ENCODE measurements around the gene ABR.

The ABR gene

GRCh38 chr17:1030684-1031532, 148.9 kb downstream of the ABR start:
- DNase-seq (ENCODE audit: low read depth in 2 of 2) = no peak

DNA sequence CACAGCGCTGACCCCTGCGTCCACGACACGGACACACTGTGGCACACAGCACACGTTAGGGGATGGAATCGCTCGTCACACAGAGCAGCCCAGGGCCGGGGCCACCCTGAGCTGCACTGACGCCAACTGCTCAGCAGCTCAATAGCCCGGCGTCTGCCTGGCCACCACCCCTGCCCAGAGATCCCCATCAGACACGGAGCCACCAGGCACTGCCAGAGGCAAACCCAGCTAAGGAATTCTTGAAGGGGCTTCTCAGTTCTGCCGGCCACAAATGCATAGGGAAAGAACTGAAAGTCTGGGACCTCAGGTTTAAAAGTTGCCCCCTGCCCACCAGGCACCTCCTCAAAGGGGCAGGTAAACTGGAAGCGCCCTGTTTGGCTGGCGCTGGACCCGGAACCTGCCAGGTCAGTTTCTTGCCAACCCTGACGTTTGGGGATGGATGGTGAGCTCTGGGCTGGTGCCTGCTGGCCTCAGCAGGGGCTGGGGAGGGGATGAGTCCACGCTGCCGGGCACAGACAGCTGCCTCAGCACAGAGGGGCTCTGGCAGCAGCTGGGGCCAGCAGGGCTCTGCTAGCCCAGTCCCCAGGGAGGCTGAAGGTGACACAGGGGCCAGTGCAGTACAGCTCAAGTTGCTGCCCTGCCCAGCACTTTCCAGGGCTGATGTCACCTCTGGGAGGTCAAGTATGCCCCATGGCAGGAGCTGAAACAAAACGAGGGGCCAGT, 149.7 kb downstream of the ABR start:
- DNase-seq (ENCODE audit: low read depth in 2 of 2) = no peak

DNA sequence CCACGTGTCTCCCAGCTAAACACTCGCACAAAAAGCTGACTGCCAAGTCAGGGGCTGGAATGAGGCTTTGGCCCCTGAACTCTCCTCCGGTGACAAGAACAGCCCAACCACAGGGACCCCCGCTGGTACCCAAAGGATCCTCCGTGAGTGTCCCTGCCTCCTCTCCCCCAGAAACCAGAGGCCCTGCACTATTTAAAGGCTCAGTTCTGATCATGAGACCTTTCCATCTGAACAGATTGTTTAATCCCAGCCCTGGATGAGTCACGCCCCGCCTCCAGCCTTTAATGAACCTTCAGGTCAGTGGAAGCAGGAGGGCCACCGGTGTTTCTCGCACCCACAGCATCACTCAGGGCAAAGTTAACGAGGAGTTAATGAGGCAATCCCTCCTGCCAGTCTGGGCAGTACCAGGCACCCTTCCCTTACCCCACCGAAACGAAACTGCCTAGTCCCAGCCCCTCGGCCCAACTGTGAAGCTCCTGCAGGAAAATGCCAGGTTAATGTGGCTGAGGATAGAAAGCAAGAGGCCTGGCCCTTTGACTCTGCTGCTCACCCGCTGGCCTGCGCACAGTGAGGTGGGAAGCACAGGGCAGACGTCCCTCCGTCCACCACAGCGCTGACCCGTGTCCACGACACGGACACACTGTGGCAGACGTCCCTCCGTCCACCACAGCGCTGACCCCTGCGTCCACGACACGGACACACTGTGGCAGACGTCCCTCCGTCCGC, 150.4 kb downstream of the ABR start:
- no peak for DNase-seq (ENCODE audit: low read depth in 2 of 2)

GRCh38 chr17:1027044-1027443, 152.7 kb downstream of the ABR start:
- DNase-seq (ENCODE audit: low read depth in 2 of 2) = no peak

- DNase-seq (ENCODE audit: low read depth in 2 of 2) = no peak
These were observed 153.2 kb downstream of the ABR start for GRCh38 chr17:1026599-1026975.

GRCh38 chr17:1025733-1026598, 153.8 kb downstream of the ABR start:
- DNase-seq (ENCODE audit: low read depth in 2 of 2) = no peak

- DNase-seq (ENCODE audit: low read depth in 2 of 2) = no peak
These were observed 155.7 kb downstream of the ABR start for GRCh38 chr17:1024076-1024475.

DNA sequence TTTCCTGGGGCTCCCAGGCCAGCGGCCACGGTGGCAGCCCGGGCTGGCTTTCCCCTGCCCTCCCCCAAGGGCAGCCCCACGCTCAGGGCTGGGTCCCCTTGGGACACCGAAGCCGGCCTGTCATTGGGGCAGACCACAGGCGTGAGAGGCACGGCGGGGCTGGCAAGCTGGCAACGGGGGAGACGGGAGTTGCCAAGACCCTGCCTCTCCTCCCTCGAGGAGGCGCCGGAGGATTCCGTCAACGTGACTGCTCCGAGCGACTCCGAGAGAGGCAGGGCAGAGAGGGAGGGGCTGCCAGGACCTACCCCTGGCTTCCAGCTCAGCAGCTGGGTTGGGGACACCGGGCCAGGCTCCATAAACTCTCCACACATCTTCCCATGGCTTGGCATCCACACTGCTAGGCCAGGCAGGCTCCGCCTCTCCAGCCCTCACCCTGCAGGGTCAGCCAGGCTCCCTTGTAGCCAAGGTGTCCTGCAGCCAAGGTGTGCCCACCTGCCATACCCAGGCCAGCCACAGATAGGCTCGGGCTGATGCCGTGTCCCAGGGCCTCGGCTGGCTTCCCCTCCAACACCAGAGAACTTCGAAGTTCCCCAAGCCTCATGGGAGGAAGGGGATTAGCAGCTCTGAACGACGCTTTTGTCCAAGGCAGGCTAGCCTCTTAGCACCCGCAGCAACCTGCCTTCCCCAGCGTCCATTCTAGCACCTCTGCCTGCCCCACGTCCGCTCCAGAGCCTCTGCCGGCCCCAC, 157.3 kb downstream of the ABR start:
- no peak for DNase-seq (ENCODE audit: low read depth in 2 of 2)

DNA sequence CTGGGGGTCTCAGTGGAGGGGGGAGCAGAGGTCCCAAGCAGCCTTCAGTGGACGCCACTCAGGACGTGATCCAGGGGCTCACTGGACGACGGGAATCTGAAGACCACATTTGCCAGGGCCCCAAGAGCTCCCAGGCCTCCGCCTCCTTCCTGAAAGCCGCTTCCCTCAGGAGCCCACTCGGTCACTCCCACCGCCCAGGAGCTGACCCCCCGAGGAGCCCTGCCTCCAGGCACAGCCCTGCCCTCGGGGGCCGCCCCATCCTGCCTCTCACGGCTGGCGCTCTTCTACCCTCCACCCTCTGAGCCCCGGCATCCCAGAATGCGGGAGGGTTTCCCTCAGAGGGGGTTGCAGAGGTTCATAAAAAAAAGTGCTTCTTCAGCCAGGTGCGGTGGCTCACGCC, 158.6 kb downstream of the ABR start:
- DNase-seq (ENCODE audit: low read depth in 2 of 2) = no peak

DNA sequence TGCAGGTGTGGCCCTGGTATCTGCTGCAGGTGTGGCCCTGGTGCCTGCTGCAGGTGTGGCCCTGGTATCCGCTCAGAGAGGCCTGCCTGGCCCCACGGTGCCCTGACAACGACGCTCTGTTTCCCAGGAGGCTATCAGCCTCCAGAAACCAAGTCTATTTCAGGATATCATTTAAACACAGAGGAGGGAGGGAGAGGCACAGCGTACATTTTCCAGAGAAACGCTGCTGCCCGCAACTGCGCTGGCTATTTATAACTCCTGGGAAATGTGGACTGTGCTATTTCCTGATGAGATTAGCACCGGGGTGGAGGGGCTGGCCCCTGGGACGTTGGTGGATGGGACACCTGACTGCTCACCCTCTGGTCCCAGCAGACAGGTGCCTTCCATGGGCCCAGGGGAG, 160.3 kb downstream of the ABR start:
- no peak for DNase-seq (ENCODE audit: low read depth in 2 of 2)

GRCh38 chr17:1018547-1018946, 161.2 kb downstream of the ABR start:
- DNase-seq (ENCODE audit: low read depth in 2 of 2) = no peak

DNA sequence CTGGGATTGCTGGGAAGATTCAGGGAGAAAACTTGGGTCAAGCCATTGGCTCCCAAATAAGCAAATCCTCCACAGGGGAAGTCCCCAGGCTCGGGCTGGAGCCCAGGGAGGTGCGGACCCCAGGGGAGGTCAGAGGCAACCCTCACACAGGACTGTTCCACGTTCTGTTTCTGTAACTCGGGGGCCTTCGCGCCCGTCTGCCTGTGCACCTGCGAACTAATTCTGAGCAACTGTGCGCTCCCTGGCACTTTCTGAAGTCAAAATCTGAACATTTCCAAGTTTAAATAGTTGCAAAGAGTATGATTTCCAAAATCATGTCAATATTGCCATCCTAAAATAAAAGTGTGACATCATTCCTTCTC, 166.1 kb downstream of the ABR start:
- DNase-seq (ENCODE audit: low read depth in 2 of 2) = no peak

DNA sequence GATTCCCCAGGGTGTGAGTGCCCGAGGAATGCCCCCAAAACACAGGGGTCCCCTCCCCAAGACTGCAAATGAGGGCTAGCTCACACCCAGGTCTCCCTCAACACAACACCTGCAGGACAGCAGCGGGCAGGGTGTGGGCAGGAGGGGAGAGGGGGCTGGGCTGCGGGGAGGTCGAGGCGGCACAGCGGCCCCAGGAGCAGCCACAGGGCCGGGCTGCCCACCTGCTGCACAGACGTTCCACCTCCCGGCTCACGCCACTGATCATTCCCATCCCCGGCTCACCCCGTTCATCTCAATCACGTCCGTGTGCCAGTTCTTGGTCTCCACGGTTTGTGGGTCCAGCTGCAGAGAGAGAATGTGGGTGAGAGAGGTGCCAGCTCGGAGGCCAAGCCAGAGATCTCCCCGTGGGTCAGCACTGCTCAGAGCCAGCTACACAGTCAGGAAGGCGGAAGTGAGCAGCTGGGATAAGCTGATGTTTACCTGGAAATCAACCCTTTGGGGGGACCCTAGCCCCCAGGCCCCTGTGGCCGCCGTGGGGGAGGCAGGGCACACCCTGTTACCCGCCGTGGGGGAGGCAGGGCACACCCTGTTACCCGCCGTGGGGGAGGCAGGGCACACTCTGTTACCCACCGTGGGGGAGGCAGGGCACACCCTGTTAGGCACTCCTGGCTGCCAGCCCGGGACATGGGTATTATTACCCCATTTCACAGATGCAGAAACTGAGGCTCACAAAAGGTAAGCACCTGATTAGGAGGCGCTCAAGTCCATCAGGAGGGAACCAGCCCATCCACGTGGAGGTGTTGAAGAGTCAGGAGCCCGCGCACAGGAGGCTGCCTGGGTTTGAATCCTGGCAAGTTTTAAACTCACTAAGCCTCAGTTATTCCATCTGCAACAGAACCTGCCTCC, 166.7 kb downstream of the ABR start:
- DNase-seq (ENCODE audit: low read depth in 2 of 2) = no peak

DNA sequence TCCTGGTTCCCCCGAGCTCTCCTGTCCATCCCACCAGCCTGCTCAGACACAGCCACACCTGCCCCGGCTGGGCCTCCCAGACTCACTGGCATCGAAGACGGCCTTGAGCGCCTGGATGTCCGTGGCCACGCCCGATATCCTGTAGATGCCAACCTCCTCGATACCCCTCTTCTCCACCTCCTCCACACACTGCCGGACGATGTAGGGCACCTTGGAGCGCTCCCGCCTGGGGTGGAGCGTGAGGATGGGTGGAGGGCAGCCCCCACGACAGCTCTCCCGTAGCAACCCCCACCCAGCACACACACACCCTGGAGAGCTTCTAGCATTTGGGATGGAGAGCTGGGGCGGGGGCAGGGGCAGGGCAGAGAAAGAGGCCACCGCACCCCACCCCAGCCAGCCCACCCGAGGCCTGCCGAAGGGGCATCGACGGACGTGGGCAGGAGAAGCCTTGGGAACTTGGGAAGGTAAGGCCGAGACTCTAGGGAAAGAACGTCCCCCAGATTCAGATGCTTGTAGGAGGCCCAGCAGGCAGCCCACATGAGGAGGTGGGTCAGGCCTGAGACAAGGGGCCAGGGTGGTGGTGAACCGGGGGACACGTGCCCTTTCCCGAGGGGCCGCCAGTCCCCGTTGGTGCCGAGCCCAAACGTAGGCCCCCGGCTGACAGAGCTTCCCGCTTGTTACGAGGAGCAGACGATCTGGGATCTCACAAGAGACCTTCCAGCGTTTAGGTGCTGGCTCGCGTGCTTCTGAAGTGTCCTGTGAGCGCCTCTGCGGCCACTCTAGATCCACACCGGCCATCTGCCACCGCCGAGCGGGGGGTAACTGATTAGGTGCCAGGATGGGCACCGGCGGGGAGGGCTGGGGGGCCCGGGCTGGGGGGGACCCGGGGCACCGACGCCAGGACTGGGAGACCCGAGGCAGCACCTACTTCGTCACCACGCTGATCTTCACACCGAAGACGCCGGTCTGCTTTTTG, 167.7 kb downstream of the ABR start:
- DNase-seq (ENCODE audit: low read depth in 2 of 2) = no peak

- no peak for DNase-seq (ENCODE audit: low read depth in 2 of 2)
These were observed 168.6 kb downstream of the ABR start for GRCh38 chr17:1011138-1011537.

DNA sequence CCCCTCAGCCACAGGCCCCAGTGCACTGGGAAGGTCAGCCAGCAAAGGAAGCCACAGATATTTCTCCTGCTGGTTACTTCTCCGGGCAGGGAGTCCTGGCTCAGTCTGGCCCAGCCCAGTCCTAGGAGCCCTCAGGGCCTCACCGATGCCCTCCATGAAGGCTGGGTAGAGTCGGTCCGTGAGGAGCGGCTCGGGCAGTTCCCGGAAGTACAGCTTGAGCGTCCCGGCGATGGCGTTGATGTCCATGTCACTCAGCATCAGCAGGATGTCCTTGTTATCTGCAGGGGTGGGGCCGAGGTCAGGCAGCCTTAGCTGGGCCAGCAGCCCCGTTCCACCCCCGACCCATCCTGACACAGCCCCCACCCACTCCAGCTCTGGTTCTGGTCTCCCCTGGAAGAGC, 169.2 kb downstream of the ABR start:
- DNase-seq (ENCODE audit: low read depth in 2 of 2) = no peak

DNA sequence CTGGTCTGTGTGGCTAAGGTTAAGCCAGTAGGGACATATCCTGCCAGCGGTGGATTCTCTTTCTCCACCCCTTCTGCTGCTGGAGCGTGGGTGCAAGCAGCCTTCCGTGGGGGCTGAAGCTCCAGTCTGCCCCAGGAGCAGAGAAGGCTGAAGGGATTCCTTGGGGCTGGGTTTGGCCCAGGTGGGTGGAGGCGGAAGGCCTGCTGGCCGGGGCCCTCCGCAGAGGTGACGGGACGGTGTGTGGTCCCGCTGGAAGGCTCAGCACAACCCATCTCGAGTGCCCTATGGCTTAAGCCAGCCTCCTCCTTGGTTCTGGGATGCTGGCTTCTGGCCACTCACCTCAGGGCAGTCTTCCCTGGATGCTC, 169.7 kb downstream of the ABR start:
- DNase-seq (ENCODE audit: low read depth in 2 of 2) = no peak

- no peak for DNase-seq (ENCODE audit: low read depth in 2 of 2)
These were observed 170.3 kb downstream of the ABR start for GRCh38 chr17:1009229-1010085.
